ENCODE results near the gene KRT1. TPM values are rescaled to one million over a fixed set of nuclear protein-coding genes. Genes with fewer than 3 reads are reported as not detected.
A peak's percentile ranks its signal among the peaks of the same experiment; 100 is the strongest.

The KRT1 gene
- total RNA-seq, 1 experiment from 2014 or later: not detected

DNA sequence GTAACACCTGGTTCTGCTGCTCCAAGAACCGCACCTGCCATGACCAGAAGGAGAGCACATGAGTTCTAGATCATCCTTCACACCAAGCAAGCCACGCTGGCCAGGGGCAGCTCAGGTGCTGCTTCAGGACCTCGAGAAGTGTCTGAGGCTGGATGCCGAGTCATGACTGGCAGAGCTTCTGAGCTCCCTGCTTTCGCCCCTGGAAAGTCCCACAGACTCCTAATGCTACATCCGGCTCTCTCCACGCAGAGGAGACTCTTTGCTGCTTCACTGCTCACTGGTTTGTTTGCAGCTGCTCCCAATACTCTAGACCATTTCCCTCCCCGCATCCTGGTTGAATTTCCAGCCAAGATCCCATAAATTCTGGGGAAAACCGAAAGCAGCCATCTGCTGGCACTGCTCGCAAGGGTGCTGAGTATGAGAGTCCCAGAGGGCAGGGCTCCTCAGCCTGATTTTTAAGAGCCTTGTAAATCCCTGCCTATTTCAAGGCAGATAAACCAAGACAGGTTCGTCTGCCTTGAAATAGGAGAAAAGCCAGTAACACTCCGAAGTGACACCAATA lies 29.6 kb downstream of the KRT1 start:
- in situ Hi-C loops (cut with HindIII; ENCODE audit: low pct_unique_long_range_greater_than_20kb, low sequenced_read_pairs): no loop called here
- DNase-seq (ENCODE audit: low read depth): peak; percentile 61

DNA sequence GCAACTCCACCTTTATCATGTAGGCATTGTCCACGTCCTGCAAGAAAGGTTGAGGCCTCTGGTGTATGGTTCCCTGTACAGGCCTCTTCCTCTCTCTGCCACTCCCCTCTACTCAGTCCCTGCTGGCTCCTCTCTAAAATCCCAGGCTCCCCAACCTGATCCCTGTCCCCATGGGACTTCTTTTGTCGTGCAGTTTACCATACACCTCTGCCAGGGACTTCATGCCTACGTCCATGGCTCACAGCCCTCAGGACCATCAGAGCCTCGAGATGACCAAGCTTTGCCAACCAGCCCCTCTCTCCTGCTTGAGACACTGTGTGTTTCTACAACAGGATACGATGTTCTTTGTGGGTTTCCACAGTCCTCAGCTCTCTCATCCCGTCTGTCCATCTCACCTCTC lies 31.1 kb downstream of the KRT1 start:
- in situ Hi-C loops (cut with HindIII; ENCODE audit: low pct_unique_long_range_greater_than_20kb, low sequenced_read_pairs): loop anchor here (10.0 kb wide), 1 partner anchor 434 kb away; no protein-coding TSS in a partner anchor
- DNase-seq (ENCODE audit: low read depth): no peak

DNA sequence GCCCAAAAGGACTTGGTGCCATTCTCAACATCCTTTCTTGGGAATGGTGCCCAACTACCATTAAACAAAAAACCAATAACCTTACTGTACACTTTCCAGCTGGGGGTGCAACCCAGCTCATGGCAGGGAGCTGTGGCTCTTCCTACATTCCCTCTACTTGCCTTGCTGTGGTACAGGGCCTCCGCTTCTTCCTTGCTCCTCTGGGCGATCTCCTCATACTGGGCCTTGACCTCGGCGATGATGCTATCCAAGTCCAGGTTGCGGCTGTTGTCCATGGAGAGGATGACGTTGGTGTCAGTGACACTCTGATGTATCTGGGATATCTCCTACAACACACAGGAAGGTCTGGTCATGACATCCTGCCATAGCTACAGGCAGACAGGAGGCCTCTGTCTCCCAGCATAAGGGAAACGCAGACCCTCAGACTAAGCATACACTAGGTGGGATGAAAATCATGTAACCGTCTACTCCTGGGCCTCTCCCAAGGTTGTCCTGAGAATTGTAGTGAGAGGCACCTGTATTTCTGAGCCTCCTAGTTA lies 32.1 kb downstream of the KRT1 start:
- in situ Hi-C loops (cut with HindIII; ENCODE audit: low pct_unique_long_range_greater_than_20kb, low sequenced_read_pairs): loop anchor here (10.0 kb wide), 1 partner anchor 433 kb away; no protein-coding TSS in a partner anchor
- no peak for DNase-seq (ENCODE audit: low read depth)

DNA sequence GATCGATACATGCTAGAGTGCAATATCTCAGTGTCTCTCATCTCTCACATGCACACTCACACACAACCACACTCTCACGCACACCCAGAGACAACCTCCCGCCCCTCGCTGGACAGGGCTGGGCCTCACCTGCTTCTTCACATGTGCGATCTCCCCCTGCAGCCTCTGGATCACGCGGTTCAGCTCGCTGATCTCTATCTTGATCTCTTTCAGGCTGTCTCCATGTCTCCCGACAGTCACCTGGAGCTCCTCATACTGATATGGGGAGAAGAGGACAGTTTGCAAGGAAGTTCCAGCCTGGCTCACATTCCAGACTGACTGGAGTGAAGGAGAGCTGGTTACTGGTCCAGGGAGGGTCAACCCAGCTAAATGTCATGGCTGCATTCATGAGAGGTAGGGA lies 32.6 kb downstream of the KRT1 start:
- DNase-seq (ENCODE audit: low read depth): no peak
- in situ Hi-C loops (cut with HindIII; ENCODE audit: low pct_unique_long_range_greater_than_20kb, low sequenced_read_pairs): loop anchor here (10.0 kb wide), 1 partner anchor 433 kb away; no protein-coding TSS in a partner anchor

DNA sequence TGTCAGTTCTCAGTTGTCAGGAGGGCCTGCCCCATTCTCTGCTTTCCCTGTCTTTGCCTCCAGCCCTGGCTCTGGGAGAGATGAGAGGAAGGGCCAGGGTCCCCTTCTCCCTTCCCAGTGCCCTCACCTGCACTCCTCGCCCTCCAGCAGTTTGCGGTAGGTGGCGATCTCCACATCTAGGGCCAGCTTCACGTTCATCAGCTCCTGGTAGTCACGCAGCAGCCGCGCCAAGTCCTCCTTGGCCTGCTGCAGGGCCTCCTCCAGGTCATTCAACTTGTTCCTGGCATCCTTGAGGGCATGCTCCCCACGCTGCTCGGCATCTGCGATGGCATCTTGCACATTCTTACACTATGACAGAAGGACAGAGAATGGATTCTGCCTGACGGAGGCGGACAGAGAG lies 33.6 kb downstream of the KRT1 start:
- in situ Hi-C loops (cut with HindIII; ENCODE audit: low pct_unique_long_range_greater_than_20kb, low sequenced_read_pairs): loop anchor here (10.0 kb wide), 1 partner anchor 432 kb away; no protein-coding TSS in a partner anchor

DNA sequence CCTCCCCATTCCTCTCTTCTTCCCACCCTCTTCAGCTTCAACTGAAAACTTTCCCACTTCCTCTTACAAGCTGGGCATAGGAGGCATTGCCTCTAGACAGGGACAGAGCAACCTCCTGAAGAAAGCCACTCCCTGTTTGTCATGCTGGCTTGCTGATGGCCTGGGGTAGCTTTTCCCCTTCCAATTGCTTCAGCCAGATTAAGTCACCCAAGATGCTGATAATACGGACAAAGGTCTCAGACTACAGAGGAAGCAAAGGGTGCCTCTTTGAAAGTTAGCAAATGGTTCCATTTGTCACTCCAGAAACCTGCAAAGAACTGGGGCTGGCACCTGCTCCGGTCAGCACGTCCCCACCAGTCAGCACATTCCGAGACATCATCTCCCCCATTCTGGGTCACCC lies 34.2 kb downstream of the KRT1 start:
- in situ Hi-C loops (cut with HindIII; ENCODE audit: low pct_unique_long_range_greater_than_20kb, low sequenced_read_pairs): loop anchor here (10.0 kb wide), 1 partner anchor 431 kb away; no protein-coding TSS in a partner anchor
- DNase-seq (ENCODE audit: low read depth): no peak

More for the DNA sequence above, 33.6 kb downstream of the KRT1 start:
- no peak for DNase-seq (ENCODE audit: low read depth)

DNA sequence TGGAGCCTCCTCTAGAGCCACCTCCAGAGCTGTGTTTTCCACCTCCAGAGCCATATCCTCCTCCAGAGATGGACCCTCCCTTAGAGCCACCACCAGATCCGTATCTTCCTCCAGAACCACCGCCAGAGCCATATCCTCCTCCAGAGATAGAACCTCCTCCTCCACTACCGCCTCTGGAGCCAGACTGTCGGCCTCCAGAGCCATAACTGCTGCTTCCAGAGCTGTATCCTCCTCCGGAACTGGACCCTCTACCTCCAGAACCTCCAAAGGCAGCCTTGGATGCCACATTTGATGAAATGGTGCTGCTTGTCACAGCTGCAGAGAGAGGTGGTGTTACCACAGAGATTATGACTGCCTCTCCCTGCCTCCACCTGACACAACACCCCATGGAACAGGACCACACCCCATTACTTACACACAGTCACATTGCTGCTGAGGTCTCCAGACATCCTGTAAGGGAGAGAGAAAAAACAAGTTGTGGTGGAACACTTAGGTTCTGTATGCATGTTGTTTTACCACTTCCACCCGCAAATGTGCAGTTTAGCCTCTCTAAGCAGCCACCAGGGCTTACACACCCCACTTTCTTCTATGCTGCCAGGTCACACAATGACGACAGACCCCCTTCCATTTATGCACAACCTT lies 35.0 kb downstream of the KRT1 start:
- DNase-seq (ENCODE audit: low read depth): no peak
- in situ Hi-C loops (cut with HindIII; ENCODE audit: low pct_unique_long_range_greater_than_20kb, low sequenced_read_pairs): loop anchor here (10.0 kb wide), 1 partner anchor 430 kb away; no protein-coding TSS in a partner anchor

DNA sequence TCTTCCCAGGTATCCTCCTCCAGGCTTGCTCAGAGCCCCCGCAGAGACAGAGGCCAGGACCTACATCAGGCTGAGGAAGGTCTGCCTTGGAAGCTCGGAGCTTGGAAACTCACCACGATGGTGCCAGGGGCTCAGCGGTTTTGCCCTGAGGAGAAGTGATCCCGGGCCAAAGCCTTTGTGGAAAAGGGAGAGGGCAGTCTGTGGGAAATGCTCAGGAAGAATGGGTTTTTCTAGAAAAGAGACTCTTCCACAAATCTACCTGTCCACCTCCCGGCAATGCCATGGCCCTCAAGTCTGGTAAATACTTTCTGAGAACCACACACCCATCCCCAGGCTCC lies 36.2 kb downstream of the KRT1 start:
- in situ Hi-C loops (cut with HindIII; ENCODE audit: low pct_unique_long_range_greater_than_20kb, low sequenced_read_pairs): loop anchor here (10.0 kb wide), 1 partner anchor 429 kb away; no protein-coding TSS in a partner anchor
- DNase-seq (ENCODE audit: low read depth): no peak

DNA sequence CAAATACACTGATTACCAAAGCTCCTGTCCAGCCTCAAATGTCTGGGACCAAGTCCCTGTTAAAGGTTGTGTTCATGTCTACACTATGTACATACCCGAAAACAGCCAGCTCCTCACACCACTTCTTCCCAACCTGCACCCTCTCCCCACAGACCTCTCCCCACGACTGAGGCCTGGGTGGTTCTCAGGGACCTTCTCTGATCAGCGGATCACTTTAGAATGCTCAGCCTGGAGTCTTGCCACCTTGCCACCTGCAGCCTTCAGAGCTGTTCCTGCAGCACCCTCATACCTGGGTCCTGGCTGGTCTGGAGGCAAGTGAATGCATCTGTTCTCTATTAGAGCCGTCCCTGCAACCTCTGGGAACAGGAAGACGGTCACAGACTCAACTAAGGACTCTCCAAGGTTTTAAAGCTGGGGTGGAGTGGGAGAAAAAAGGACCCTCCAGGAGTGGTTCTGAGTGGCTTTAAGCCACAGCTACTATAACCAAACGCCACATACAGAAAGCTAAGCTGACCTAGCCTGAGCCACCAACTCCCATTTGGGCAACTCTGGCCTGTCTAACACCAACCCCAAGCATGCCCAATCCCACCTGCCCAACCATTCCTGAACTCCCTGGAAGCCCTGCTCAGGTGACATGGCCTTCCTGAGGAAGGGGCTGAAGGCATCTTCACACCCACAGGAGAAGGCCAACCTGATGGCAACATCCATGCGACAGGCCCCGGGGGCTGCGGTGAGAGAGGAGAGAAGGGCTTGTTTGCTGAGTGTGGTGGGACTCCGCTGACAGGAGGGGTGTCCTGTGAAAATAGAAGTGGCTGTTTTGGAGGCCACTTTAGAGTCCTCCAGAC lies 36.8 kb downstream of the KRT1 start:
- in situ Hi-C loops (cut with HindIII; ENCODE audit: low pct_unique_long_range_greater_than_20kb, low sequenced_read_pairs): loop anchor here (10.0 kb wide), 1 partner anchor 429 kb away; no protein-coding TSS in a partner anchor
- no peak for DNase-seq (ENCODE audit: low read depth)

DNA sequence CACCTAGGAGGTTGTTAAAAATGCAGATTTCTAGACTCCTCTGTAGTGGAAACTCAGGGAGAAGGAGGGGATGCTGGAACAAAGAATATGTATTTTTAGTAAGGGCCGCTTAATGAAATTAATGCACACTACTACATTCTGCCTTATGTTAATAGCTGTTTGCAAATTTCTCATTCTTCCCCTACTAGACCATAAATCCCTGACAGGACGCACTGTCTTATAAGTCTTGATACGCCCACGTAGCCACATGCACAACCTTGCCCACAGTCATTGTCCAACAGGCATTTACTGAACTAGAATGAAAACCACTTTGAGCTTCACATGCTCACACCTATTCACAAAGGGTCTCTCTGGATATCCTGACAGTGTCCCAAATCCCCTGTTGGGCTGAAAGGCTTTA lies 38.7 kb downstream of the KRT1 start:
- in situ Hi-C loops (cut with HindIII; ENCODE audit: low pct_unique_long_range_greater_than_20kb, low sequenced_read_pairs): loop anchor here (10.0 kb wide), 1 partner anchor 427 kb away; no protein-coding TSS in a partner anchor
- DNase-seq (ENCODE audit: low read depth): no peak

DNA sequence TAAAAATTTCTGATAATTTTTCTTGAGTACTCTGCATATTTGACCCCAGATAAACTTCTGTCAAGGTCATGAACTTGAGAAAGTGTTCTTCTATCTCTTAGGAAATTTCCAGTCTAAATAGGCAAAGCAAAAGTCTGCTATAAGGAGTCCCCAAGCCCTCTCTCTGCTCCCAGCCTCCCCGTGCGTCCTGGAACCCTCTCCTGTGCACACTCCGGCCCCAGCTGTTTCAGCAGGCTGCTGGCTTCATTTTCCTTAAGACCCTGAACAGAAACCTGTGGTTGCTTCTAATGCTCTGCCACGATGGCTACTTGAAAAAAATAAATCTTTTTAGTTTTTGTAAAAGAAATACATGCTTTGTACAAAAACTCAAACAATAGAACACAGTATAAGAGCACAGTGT lies 42.9 kb downstream of the KRT1 start:
- DNase-seq (ENCODE audit: low read depth): no peak
- in situ Hi-C loops (cut with HindIII; ENCODE audit: low pct_unique_long_range_greater_than_20kb, low sequenced_read_pairs): no loop called here

DNA sequence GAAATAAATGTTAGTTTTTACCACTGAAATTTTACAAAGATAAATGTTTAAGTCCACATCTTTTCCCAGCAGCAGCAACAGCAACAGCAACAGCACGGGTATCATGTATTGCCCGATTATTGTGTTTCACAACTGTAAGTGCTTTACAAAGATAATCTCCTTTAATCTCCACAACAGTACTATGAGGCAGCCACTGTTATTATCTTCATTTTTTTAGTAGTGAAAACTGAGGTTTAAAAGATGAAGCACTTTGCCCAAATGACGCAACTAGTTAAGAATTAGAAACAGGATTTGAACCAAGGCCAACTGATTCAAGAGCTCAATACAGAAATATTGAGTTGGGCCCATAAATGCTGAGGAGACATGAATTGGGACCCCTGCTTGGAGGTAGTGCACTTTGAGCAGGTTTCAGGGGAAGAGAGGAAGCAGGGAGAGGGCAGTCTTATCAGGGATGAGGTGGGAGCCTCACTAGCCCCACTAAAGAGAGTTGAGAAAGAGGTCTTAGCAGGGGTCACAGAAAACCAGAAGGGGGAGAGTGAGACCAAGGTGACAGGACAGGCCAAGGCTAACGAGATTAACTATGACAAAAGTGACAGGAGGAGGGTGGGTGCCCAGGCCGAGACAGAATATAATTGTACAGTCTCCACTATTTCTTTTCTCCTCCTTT lies 43.5 kb downstream of the KRT1 start:
- DNase-seq (ENCODE audit: low read depth): no peak
- in situ Hi-C loops (cut with HindIII; ENCODE audit: low pct_unique_long_range_greater_than_20kb, low sequenced_read_pairs): no loop called here

DNA sequence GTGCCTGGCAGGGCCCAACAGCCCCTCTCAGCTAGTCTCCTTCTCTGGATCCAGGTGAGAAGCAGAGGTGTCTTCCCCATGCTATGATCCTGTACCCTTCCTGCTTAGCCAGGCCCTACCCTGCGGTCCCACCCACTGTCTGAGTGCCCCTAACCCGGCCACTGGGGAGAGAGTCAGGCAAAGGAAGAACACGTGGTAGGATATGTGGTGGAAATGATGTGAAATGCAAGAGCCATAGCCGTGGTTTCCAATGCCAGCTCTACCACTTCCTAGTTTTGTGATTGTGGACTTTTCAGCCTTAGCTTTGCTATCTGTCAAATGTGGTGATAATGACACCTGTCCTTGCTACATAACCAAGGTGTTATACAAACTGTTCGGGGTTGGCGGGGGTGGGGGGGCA lies 44.0 kb downstream of the KRT1 start:
- in situ Hi-C loops (cut with HindIII; ENCODE audit: low pct_unique_long_range_greater_than_20kb, low sequenced_read_pairs): no loop called here
- no peak for DNase-seq (ENCODE audit: low read depth)

DNA sequence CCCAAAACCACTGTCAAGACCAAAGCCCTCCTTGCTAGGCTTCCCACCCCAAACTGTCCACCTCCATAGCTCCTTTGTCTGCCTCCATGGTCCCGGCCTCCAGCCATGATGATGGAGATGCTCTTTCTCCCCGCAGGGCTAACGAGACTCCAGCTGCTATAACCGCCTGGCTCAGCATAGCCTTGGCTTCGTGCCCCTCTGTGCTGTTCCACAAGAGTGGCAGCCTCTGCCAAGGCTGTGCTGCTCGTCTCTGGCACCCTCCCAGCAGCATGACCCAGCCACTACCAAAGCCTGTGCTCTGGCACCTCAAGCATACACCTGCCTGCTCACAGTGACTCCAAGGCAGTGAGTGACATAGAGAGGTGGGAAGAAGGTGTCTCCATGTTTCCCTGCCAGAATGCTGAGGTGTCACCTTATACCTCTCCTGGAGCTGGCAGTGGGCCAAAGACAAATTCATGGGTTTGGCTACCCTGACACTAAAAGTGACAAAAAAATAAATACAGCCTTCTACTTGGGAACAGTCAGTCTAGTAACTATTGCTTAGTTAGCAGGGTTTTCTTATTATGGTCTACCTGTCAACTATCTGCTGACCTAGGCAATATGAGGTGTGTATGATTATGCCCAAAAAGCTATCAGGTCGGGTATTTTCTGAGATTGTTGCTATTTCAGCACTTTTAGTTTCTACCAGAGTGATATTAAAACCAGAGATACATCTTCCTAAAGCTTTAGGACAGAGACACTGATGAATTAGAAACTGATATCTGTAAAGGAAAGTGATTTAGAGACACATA lies 45.7 kb downstream of the KRT1 start:
- in situ Hi-C loops (cut with HindIII; ENCODE audit: low pct_unique_long_range_greater_than_20kb, low sequenced_read_pairs): no loop called here
- DNase-seq (ENCODE audit: low read depth): no peak

DNA sequence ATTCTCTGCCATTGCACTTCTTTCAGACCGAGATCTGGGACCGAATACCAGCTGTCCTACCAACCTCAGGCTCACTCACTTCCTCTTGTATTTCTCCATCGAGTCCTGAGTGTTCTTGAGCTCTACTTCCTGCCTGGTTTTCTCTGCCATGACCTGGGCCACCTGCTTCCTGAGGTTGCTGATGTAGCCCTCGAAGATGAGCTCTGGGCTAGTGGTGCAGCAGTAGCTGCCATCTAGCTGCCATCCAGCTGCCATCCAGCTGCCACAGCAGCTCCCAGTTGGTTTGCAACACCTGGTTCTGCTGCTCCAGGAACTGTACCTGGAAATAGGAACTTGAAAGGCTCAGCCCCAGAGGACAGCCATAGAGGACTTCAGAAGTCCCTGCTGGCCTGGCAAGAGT lies 46.8 kb downstream of the KRT1 start:
- DNase-seq (ENCODE audit: low read depth): no peak
- in situ Hi-C loops (cut with HindIII; ENCODE audit: low pct_unique_long_range_greater_than_20kb, low sequenced_read_pairs): no loop called here

DNA sequence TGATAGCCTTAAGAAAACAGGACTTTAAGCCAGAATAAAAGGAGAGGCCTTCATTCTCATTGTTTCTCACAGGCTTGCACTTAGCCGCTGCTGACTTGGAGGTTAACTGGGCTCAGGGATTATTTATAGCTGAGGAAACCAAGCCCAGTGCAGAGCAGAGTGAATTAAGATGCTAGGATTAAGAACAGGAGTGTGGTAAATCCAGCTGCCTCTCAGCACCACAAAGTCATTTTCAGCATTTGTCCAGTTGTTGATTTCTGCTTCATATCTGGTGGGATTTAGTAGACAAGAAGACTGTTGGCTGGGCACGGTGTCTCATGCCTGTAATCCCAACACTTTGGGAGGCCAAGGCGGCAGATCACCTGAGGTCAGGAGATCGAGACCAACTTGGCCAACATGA lies 47.6 kb downstream of the KRT1 start:
- in situ Hi-C loops (cut with HindIII; ENCODE audit: low pct_unique_long_range_greater_than_20kb, low sequenced_read_pairs): no loop called here
- no peak for DNase-seq (ENCODE audit: low read depth)

DNA sequence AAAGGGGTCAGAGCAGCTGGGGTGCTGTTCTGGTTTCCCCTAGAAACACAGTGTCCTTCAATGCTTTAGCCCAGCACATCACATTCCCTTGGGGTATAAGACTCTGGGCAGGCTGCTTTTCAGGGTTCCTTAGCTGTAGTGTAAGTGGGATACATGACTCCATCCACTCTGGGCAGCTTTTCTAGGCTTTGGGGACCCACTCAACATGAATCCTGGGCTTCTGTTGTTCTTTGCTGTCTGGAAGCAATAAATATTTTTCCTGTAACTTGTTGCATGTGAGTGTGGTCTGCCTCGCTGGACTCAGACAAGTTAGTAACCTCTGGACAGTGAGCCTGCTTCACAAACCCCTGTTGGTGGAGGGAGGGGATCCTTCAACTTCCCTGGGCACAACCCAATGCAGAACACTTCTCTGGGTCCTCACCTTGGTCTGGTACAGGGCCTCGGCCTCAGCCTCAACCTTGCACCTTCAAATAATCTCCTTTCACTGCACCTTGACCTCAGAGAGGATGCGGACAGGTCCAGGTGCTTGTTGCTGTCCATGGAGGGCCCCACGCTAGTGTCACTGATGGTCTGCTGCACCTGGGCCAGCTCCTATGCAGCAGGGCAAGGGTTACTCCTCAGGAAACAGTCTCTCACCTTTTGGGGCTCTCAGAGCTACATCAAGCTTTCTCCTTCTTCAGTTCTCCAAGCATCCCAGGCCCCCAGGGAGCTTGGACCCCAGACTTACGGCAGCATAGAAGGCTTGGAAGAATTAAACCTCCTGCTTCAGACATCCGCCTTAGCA lies 48.3 kb downstream of the KRT1 start:
- in situ Hi-C loops (cut with HindIII; ENCODE audit: low pct_unique_long_range_greater_than_20kb, low sequenced_read_pairs): no loop called here

More for the DNA sequence above, 48.3 kb downstream of the KRT1 start:
- no peak for DNase-seq (ENCODE audit: low read depth)
